Frontal cortex (tissue), 4 donors: Measurements from ENCODE around the gene LYZL6. TPM values are rescaled to one million over a fixed set of nuclear protein-coding genes. Genes with fewer than 3 reads are reported as not detected.

Experiments used
- DNase-seq, 2 donors: peaks; one replicate each; pipeline ENCODE4 v3.0.0; 2012; ENCODE audit warnings: low spot score in 2 of 2
- FAIRE-seq: peaks from 2 replicates; lab custom pipeline; 2012; peaks lifted over from hg19 to GRCh38; lab: Jason Lieb, UNC
- total RNA-seq: library from RNA; depleted of rRNA; stranded (reverse); fragments of >200 nt; gene quantifications from one replicate; pipeline ENCODE4 v1.2.3, GENCODE V29; 2014
- donor health status: control.
- donor health status: control.
- donor health status: control.

Gene LYZL6, protein sequence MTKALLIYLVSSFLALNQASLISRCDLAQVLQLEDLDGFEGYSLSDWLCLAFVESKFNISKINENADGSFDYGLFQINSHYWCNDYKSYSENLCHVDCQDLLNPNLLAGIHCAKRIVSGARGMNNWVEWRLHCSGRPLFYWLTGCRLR
- not detected for total RNA-seq

GRCh38 chr17:35943537-35943936 lies at the start of gene LYZL6:
Gene LYZL6 (minus strand): TSS chr17:35943713. CDS start chr17:35939356, 4,357 bp downstream.
- FAIRE-seq: no peak
- DNase-seq: no peak

DNA sequence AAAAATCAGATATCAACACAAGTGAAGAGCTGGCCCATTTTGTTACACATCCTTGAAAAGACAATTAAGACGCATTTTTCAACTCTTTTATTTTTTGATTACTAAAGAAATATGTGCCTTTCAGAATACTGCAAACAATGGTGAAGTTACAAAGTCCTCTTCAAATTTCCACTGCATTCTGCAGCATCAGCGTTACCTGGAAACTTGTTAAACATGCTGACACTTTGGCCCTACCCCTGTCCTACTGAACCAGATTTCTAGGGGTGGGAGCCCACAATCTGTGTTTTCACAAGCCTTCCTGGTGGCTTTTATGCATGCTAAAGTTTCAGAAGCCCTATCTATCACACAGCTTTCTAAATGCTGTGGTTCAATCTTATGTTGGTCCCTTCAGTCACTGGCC lies 47.6 kb upstream of the LYZL6 start:
- FAIRE-seq: no peak

GRCh38 chr17:35988164-35988563 lies 44.7 kb upstream of the LYZL6 start:
- DNase-seq (no peak), FAIRE-seq (no peak)

More for the DNA sequence above, 47.6 kb upstream of the LYZL6 start:
- no peak for DNase-seq

- DNase-seq (no peak), FAIRE-seq (no peak)
Observed at GRCh38 chr17:35986643-35987042, 43.1 kb upstream of the LYZL6 start, which contains the start of gene CCL14. Gene CCL14 (minus strand): TSS chr17:35986729. CDS start chr17:35986649, 80 bp downstream.

- DNase-seq (no peak), FAIRE-seq (no peak)
Observed at GRCh38 chr17:35984140-35984539, 40.6 kb upstream of the LYZL6 start.

DNA sequence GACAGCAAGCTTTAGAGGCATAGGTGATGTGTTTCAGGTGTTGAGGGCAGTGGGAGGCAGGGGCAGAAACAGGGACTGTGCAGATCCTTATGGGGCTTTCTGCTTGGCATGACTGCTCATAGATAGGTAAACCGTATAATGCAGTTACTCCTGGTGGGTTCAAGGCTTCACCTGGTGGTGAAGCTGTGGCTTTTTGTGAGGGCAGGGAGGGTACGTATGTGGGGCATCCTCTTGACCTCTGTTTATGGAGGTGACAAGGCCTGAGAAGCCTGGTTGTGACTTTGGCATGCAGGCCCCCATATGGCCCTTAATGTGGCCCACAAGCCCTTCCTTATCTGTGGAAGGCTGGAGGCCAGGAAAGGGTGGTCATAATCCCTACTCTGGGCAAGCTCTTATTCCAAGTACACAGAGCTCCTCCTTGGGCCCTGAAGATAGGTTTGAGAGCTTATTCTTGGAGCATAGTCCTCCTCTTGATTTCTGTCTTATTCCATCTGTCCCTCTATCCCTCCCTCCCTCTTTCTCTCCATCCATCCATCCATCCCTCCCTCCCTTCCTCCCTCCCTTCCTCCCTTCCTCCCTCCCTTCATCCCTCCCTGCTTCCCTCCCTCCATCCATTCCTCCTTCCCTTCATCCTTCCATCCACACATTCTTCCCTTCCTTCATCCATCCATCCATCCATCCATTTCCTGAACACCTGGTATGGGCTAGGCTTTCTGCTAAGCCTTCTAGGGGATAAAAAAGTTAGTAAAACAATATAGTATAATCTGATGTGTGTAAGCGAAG lies 39.1 kb upstream of the LYZL6 start:
- DNase-seq (no peak), FAIRE-seq (no peak)

GRCh38 chr17:35981908-35982330 lies 38.4 kb upstream of the LYZL6 start:
- FAIRE-seq (no peak), DNase-seq (no peak)

DNA sequence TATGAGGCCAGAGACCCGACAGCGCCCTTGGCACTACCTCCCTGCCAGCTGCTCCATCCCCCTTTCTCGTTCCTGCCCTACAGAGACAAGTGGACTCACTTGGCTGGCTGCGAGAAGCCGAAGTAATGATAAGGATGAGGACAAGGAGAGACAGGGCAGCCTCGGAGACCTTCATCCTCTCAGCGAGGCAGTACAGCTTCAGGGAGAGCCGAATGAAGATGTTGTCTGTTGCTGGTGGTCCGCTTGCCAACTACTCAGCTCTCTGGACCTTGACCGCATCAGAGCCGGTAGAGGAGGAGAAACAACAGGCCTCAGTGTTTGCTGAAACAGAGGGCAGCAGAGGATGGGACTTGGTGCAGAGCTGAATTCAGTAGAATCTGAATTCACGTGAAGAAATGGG lies 37.7 kb upstream of the LYZL6 start, which contains the start of gene CCL16:
Gene CCL16, minus strand, starts transcription at position 252 of the 400 bp plus-strand sequence. Its CDS starts 77 bp downstream, at position 175.
- no peak for FAIRE-seq

DNA sequence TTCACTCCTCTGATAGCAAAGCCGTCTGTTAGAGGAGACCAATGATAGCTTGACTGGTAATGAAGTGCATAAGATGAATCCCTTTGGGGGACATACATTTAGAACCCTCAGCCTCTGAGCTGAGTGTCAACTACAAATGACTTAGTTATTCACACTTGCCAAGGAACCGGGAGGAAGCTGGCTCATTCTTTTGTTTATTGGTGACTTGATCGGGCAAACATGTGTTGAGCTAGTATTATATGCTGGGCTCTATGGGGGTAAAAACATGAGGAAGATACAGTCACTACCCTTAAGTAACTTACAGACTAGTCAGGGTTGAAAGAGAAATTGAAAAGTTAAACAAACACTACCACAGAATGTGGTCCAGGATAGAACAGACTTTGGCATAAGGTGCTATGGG lies 34.8 kb upstream of the LYZL6 start:
- no peak for FAIRE-seq
- DNase-seq: no peak

More for the DNA sequence above, 37.7 kb upstream of the LYZL6 start, which contains the start of gene CCL16:
- DNase-seq: no peak

GRCh38 chr17:35977509-35977908 lies 34.0 kb upstream of the LYZL6 start:
- FAIRE-seq: no peak
- no peak for DNase-seq

GRCh38 chr17:35973333-35974260 lies 30.1 kb upstream of the LYZL6 start:
- FAIRE-seq (no peak), DNase-seq (no peak)

- DNase-seq (no peak), FAIRE-seq (no peak)
Observed at GRCh38 chr17:35972945-35973332, 29.4 kb upstream of the LYZL6 start.

GRCh38 chr17:35972535-35972934 lies 29.0 kb upstream of the LYZL6 start:
- FAIRE-seq (no peak), DNase-seq (no peak)

- DNase-seq (no peak), FAIRE-seq (no peak)
Observed at GRCh38 chr17:35972066-35972465, 28.6 kb upstream of the LYZL6 start.

GRCh38 chr17:35969558-35970380 lies 26.3 kb upstream of the LYZL6 start:
- FAIRE-seq: no peak
- DNase-seq: peak; percentile 19 to 61

DNA sequence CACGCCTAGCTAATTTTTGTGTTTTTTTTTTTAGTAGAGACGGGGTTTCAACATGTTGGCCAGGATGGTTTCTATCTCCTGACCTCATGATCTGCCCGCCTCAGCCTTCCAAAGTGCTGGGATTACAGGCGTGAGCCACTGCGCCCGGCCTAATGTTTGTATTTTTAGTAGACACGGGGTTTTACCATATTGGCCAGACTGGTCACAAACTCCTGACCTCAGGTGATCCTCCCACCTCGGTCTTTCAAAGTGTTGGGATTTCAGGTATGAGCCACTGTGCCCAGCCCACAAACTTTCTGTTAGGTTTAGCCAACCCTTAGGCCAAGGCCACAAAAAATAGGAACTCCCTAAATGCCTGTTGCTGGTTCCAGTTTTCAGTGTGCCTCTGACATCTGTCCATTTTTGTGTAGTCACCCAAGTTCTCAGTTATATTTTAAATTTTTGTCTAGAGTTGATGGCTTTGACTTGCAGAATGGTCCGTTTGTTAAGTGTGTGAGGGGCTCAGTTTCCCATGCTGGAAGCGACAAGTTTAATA lies 25.1 kb upstream of the LYZL6 start:
- DNase-seq (no peak), FAIRE-seq (no peak)

DNA sequence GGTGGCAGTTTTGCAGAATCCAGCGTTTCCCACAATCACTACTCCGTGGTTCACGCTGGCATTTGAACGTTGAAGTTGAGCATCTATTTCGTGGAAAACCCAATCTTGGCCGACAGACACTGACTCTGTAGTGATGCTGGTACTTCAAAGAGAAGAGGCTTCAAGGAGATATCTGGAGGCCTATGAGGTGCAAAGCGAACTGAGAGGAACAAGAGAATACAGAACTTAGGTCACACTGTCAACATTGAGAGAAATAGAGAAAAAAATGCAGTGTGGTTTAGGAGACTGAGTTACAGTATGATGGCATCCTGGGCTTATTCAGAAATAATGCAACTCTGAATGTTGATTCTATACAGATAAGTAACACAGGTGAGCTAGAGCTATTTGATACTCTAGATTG lies 21.8 kb upstream of the LYZL6 start:
- DNase-seq (no peak), FAIRE-seq (no peak)

DNA sequence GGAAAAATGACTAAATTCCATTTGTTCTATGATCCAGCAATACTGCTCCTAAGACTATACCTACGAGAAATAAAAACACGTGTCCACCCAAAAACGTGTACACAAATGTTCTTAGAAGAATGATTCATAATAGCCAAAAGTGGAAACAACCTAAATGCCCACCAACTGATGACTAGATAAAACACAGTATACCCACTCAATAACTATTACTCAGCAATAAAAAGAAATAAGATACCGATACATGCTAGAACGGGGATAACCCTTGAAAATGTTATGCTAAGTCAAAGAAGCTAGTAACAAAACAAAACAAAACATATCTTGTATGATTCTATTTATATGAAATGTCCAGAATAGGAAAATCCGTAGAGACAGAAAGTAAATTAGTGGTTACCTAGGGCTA lies 20.1 kb upstream of the LYZL6 start:
- DNase-seq: no peak
- FAIRE-seq: no peak

DNA sequence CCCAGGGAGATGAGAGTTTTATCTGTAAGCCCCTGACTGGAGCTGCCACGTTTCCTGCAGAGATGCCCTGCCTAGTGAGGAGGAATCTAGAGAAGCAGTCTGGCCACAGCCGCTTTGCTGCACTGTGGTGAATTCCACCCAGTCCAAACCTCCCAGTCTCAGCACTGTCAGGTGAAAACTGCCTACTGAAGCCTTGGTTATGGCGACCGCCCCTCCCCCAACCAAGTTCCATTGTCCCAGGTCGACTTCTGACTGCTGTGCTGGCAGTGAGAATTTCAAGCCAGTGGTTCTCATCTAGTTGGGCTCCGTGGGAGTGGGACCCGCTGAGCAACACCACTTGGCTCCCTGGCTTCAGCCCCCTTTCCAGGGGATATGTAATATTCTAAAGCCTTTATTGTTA lies 10.2 kb upstream of the LYZL6 start:
- DNase-seq (no peak), FAIRE-seq (no peak)
